ENCODE results near the gene PLEKHF1. TPM values are rescaled to one million over a fixed set of nuclear protein-coding genes. Genes with fewer than 3 reads are reported as not detected.
A peak's percentile ranks its signal among the peaks of the same experiment; 100 is the strongest.
"Not testable (repeated sequence)": the region's sequence is repeated elsewhere in the genome, so short reads cannot be mapped to it uniquely, and the experiment has no call there.

PLEKHF1 gene, protein sequence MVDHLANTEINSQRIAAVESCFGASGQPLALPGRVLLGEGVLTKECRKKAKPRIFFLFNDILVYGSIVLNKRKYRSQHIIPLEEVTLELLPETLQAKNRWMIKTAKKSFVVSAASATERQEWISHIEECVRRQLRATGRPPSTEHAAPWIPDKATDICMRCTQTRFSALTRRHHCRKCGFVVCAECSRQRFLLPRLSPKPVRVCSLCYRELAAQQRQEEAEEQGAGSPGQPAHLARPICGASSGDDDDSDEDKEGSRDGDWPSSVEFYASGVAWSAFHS
- total RNA-seq: 44.7 TPM
- long read RNA-seq, transcript PLEKHF1-201 (2 exons, 2,084 nt): major isoform, 85 of 142 reads
- long read RNA-seq, transcript PLEKHF1-204 (2 exons, 1,357 nt): minor isoform, 22 of 142 reads
- long read RNA-seq, partial matches to known transcripts: 25 of 142 reads
- long read RNA-seq, other reads (novel, unspliced or antisense): 9 of 142 reads

DNA sequence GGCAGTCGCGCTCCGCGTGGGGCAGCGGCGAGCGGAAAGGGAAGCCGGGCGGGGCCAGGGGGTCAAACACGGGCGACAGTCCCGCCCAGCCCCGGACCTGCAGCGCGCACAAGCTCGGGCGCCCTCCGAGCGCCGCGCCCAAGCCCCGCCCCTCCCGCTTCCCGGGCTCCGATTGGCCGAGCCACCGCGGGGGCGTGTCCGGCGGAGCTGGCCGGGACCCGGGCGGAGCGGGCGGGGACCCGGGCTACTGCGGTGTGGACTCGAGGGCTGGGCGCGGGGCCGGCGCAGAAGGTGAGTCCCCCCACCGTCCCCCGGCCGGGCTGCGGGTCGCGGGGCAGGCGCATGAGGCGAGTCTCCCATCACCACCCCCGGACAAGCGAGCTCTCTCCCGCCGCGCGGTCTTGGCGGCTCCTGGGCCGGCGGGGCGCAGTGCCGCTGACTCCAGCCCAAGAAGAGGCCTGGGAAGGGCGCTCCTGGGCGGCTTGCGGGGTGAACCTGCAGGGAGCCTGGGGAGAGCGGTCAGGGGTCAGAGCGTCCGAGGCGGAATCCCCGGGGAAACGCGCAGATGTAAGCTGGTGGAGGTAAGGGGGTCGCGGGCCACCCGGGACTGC lies at the start of gene PLEKHF1:
Gene PLEKHF1 (plus strand): TSS at position 247 of the 611 bp plus-strand sequence. CDS start 8,379 bp downstream, outside the sequence.
- intact Hi-C loops (cut with micrococcal nuclease): no loop called here
- ATAC-seq (peak; percentile 84), DNase-seq (peak; percentile 98)

DNA sequence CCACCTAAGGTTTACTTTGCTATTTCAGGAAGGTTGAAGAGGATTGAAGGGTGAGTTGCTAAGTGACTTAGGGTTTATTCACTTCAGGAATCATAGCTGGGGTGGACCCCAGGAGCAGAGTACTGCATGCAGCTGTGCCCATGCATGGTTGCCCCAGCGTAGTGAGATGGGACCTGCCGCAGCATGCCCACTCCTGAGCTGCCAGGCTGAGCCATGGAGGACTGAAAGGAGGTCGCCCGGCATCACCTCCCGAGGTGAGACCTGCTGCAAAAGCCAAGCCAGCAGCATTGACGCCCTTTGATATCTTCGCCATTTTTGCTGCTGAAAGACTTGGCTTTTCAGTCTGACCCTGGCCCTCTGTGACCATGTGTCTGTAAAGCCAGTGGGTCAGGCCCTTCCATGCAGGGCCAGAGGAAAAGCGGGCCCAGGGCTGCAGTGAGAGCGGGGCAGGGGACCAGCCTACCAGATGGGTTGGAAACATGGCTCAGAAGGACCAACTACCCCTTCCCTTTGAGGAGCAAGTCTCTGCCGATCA lies 49.3 kb upstream of the PLEKHF1 start:
- DNase-seq: no peak
- intact Hi-C loops (cut with micrococcal nuclease): no loop called here
- no peak for ATAC-seq

DNA sequence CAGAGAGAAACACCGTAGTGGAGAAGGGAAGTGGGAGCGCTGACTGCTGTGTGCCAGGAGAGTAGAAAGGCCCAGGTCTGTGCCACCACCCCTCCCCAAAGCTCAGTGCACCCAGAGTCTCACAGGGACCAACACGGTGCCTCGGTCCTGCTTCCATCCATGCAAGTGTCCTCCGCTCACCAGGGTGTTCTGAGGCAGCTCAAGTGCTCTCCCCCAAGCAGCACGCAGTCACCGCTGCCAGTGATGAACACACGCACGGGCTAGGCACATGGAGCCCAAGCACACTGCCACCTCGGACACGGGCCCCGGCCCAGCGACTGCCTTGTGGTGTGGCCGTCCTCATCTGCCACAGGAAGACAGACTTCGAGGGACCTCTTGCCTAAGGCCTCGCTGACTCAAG lies 48.7 kb upstream of the PLEKHF1 start:
- intact Hi-C loops (cut with micrococcal nuclease): no loop called here
- no peak for DNase-seq
- no peak for ATAC-seq

DNA sequence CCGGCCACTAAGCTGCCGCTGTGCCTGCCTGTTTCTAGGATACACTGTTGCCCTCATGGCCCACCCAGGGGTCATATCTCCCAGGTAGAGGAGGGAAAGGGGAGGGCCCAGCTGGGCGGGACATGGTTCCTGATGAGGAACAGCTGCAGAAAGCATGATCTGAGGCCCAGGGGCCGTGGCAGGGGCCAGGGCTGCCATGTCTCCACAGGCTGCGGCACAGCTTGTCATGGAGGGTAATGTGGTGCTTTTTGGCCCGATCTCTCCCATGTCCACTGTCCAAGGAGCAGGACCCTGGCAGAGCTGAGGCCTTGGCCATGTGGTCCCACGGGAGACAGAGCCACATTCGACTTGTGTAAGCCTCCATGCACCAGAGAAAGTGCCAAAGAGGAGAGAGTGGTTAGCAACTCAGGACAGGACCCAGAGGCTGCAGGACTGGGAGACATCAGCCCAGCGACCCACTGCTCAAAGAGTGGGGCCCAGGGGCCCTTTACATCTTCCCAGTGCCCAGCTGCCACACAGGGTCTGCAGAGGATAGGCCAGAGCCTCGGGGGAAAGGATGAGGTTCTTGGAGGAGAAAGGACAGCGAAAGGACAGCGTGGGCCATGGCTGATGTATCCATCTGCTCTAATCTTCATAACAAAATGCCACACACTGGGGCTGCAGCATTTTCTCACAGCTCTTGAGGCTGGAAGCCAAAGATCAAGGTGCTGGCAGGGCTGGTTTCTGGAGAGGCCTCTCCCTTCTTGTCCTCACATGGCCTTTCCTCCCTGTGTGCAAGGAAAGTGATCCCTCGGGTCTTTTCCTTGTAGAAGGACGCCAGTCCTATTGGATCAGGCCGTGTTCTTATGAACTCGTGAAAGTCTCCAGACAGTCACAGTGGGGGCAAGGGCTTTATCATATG lies 47.6 kb upstream of the PLEKHF1 start:
- no peak for DNase-seq
- intact Hi-C loops (cut with micrococcal nuclease): no loop called here
- ATAC-seq: no peak

DNA sequence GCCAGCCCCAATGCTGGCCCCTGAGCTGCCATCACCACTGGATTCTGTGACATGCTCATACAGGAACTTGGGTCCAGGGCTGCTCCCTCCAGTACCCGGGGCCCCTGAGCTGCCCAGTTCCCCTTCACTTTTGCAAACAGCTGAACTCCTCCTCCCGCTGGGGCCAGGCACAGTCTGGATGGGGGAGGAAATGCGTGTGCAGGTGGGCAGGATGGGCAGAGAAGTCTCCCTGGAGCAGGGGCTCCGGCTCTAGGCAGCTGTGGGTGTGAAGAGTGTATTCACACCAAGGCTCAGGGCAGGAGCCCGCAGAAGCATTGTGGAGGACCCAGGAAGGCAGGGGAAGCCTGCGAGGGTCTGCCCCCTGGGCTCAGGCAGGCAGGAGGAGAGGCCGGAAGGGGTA lies 46.8 kb upstream of the PLEKHF1 start:
- intact Hi-C loops (cut with micrococcal nuclease): no loop called here
- DNase-seq: no peak
- no peak for ATAC-seq

DNA sequence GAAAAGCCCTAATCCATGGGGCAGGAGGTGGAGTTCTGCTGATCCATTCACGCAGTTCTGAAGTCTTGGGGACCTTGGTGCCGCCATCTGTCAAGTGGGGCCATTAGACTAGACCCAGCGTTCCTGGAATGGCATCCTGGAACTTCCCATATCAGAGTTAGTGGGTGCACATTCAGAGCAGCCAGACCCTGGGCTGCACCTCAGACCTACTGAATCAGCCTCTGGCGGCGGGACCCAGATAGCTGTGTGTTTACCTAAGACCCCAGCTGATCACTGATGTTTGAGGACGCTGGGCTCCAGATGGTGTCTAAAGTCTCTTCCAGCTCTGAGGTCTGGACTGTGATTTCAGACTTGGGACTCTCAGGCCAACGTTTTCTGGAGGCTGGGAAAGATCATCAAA lies 46.4 kb upstream of the PLEKHF1 start:
- no peak for DNase-seq
- intact Hi-C loops (cut with micrococcal nuclease): no loop called here

DNA sequence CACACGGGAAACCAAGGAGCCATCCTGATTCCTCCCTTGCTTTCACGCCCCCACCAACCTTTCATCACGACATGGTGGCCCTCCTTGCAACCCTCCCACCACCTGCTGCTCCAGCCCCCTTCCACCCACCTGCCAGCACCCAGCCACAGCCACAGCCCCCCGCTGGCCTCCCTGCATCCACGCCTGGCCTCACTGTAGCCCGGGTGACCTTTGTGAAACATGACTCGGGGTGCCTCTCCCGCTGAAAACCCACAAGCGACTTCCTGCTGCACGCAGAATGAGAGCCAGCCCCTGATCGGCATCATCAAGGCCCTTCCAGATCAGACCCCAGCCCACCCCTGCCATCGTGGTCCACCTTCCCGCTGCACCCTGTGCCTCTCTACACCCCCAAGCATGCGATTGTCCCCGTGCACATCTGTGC lies 44.3 kb upstream of the PLEKHF1 start:
- intact Hi-C loops (cut with micrococcal nuclease): no loop called here
- no peak for DNase-seq

More for the DNA sequence above, 46.4 kb upstream of the PLEKHF1 start:
- no peak for ATAC-seq

DNA sequence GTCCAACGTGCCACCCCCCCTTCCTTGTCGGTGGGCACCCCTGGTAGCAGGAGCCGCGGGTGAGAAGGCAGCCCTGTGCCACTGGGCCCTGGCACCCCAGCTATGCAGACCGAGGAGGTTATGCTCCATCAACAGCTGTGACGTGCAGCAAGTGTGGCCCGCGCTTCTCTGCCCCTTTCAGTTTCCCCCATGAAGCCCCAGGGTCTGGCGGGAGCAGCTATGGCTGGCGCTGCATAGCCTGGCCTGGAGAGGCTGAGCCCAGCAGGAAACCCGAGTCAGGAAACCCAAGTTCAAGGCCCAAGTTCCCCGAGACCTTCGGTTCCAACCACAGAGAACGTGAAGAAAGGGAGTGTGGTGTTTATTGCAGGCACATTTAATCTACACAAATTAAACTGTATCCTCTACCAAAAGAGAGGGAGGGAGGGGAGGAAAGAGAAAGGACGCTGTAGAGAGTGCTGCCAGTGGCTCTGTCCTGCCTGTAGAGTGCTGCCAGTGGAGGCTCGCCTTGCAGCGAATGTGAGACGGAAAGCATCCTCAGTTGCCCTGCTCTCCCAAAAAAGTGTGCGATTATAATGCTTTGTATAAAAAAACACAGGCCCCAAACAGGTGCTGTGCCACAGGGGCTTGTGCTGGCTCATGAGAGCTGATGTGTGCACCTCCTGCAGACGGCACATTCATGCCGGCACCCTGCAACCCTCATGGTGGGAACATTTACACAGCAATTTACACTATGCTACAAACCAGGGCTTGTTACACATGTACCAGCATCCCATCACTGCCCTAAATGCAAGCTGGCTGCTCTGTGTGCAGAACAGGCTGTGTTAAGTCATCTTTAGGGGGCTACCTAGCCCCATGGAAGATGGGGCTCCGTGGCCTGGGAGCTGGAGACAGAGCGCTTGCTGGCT lies 42.8 kb upstream of the PLEKHF1 start:
- DNase-seq (no peak), ATAC-seq (no peak)
- intact Hi-C loops (cut with micrococcal nuclease): no loop called here

More for the DNA sequence above, 44.3 kb upstream of the PLEKHF1 start:
- ATAC-seq: no peak

DNA sequence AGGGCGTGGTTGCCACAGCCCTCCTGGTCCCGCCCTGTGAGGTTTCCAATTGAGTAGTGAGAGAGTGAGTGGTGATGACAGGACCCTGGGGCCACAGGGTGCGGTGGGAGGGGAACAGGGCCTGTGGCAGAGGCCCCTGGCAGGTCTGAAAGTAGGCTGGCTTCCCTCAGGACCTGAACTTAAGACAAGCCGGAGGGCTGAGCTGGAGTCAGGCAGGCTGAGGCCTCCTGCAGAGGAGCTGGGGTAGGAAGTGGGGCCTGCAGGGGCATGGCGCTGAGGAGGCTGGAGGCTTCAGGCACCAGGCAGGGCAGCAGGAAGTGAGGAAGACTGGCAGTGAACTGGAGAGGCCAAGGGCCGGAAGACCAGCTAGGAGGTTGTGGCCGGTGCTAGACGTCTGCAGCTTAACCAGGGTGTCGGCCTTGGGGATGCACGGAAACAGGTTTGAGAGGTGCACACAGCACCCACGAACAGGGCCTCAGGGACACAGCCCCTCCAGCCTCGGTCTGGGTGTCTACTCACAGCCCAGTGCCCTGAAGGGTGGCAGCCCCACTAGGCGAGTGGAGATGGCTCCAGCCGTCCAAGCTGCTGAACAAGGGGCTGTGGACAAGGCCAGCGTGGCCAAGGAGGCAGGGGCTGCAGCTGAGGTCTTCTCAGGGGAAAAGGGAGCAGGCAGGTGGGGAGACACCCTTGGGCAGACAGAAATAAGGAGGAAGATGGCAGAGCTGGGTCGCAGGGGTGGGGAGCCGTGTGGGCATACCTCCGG lies 41.4 kb upstream of the PLEKHF1 start:
- no peak for ATAC-seq
- no peak for DNase-seq
- intact Hi-C loops (cut with micrococcal nuclease): no loop called here

DNA sequence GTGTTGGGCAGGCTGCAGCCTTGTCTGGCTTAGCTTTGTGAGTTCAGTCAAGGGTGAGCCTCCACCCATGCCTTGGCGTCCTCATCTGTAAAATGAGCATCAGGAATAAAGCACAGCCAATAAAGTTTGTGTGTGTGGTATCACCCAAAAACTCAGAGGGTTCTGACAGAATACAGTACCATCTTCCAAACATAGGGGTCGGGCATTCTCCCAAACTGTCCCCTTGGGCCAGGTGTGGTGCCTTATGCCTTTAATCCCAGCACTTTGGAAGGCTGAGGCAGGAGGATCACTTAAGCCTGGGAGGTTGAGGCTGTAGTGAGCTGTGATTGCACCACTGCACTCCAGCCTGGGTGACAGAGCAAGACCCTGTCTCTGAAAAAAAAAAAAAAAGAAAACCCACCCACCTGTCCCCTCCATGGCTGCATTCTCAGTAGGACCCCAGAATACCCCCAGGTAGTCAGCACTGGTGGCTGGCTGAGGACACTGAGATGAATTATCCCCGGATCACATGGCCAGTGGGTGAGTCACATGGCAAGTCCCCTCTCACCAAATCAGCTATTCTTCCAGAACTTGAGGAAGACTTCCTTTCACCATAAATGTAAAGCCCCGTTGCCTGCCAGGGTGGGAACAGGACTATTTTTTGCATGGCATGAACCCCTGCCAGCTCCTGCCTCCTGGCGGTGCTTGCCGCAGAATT lies 40.6 kb upstream of the PLEKHF1 start:
- DNase-seq: no peak
- intact Hi-C loops (cut with micrococcal nuclease): no loop called here
- no peak for ATAC-seq

DNA sequence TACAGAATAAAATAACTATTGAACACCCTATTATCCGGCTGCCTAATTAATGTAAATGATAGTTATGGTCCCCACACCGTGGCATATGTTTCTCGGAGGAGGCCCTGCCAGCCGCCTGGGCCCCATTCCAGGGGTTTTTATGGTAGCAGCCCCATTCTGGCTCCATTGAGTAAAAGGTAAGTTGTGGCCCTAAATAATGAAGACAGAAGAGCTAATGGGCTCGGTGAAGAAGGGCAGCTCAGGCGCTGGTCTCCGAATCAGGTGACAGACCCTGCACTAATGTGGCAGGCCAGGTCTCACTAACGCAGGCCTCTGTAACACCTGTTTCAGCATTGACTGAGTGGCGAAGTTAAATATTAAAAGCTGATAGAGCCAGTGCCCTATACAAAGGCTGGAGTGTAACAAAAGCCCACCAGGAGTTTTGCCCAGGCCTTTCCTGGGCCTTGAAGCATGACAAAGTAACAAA lies 40.0 kb upstream of the PLEKHF1 start:
- ATAC-seq: no peak
- intact Hi-C loops (cut with micrococcal nuclease): no loop called here

DNA sequence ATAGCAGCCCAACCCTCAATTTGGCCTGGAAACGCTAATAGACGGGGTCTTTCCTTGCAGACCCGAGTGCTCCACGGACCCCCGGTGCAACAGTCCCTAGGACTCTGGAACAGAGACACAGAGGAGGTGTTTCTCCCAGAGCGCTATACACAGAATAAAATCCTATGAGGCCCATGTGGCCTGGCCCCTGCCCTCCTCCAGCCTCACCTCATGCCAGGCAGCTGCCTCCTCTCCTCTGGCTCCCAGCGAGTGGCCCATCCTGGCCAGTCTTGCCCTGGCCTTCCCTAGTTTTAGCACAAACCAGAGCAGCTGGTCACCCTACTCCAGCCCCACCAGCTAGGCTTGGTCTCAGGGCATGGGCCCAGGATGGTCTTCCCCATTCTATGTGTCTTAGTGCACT lies 38.9 kb upstream of the PLEKHF1 start:
- ATAC-seq: no peak
- no peak for DNase-seq

More for the DNA sequence above, 40.0 kb upstream of the PLEKHF1 start:
- DNase-seq: no peak

DNA sequence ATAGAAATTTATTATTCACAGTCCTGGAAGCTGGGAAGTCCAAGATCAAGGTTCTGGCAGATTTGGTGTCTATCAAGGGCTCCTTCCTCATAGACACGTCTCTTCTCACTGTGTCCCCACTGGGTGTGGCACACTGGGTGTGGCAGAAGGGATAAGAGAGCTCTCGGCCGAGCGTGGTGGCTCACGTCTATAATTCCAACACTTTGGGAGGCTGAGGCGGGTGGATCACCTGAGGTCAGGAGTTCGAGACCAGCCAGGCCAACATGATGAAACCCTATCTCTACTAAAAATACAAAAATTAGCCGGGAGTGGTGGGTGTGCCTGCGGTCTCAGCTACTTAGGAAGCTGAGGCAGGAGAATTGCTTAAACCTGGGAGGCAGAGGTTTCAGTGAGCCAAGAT lies 38.4 kb upstream of the PLEKHF1 start:
- DNase-seq; ATAC-seq; intact Hi-C loops (cut with micrococcal nuclease): not testable (repeated sequence)

More for the DNA sequence above, 38.9 kb upstream of the PLEKHF1 start:
- intact Hi-C loops (cut with micrococcal nuclease): no loop called here

DNA sequence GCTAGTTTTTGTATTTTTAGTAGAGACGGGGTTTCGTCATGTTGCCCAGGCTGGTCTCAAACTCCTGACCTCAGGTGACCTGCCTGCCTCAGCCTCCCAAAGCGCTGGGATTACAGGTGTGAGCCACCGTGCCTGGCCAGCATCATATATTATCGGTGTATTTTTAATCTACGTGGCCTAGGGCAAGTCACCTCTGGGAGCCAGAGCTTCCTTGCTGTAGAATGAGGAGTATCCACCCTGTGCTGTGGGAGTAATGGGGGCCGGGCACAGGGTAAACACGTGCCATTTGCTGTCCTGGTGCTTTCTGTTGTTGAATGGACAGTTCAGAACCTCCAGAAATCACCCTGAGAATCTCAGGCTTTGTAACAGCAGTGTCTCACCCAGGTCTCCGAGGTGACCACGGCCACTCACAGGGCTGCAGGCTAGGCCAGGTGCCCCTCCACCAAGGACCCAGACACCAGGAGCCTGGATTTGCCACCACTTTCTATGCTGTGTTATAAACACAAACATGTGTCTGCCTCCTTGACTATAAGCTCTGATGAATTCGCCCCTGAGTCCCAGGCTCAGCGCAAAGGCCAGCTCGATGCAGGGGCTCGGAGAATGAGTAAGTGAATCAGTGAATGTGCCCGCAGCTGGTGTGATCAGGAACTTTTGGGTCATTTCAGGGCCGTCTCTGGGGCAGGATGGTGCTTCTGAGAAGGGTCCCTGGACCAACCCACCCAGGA lies 36.4 kb upstream of the PLEKHF1 start:
- no peak for DNase-seq
- ATAC-seq: no peak
- intact Hi-C loops (cut with micrococcal nuclease): no loop called here

DNA sequence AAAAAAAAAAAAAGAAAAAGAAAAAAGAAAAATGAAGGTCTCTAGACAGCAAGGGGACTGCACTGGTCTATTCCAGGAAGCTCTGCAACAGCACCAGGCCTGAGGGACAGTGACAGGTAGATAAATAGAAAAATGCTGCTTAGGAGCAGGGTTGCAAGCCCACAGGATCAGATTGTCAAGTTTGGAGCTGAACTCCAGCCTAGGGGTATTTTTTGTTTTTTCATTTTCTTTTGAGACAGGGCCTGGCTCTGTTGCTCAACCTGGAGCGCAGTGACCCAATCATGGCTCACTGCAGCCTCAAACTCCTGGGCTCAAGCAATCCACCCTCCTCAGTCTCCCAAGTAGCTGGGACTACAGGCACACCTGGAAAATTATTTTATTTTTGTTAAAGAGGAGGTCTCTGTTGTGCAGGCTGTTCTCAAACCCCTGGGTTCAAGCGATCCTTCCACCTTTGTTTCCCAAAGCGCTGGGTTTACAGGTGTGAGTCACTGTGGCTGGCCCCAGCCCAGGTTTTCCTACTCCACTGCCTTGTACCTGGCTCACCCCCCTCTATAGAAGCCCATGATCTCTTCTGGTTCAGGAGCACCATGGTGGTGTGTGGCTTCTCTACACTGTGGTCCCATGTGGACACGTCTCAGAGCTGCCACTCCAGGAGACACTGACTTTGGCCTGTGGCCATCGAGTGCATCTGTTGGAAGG lies 35.3 kb upstream of the PLEKHF1 start:
- ATAC-seq: no peak
- intact Hi-C loops (cut with micrococcal nuclease): no loop called here
- no peak for DNase-seq

DNA sequence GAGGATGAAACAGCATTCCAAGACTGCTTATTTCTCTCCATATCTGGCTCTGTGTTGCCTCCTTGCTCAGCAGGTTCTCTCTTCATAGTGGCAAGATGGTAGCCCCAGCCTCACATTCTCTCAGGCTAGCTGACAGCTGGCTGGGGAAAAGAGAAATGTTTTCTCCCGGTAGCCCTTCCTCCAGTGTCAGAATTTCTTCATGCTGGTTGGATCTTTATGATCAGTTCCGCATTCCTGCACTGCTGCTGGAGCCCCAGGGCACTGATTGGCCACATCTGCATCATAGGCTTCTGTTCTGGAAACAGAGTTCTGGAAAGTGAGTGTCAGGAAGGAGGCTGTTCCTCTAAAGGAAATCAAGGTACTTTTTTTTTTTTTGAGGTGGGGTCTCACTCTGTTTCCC lies 34.6 kb upstream of the PLEKHF1 start:
- ATAC-seq (no peak), DNase-seq (no peak)
- intact Hi-C loops (cut with micrococcal nuclease): no loop called here

Measured in left ventricle myocardium superior (tissue), 1 donor.